ENCODE data around the gene RUNX2. TPM values are rescaled to one million over a fixed set of nuclear protein-coding genes. Genes with fewer than 3 reads are reported as not detected.

Gene RUNX2
- total RNA-seq, 1 experiment from 2014 or later: 13.7 TPM

- no peak for DNase-seq (ENCODE audit: low read depth)
Measured at GRCh38 chr6:45587229-45588060, 259.3 kb downstream of the RUNX2 start.

- no peak for DNase-seq (ENCODE audit: low read depth)
Measured at GRCh38 chr6:45589367-45589766, 261.2 kb downstream of the RUNX2 start.

GRCh38 chr6:45590226-45590625, 262.1 kb downstream of the RUNX2 start:
- peak; percentile 88 for DNase-seq (ENCODE audit: low read depth)

- DNase-seq (ENCODE audit: low read depth): peak; percentile 90
Measured at GRCh38 chr6:45590696-45591184, 262.6 kb downstream of the RUNX2 start.

- peak; percentile 75 for DNase-seq (ENCODE audit: low read depth)
Measured at GRCh38 chr6:45591306-45591705, 263.2 kb downstream of the RUNX2 start.

GRCh38 chr6:45591890-45592289, 263.8 kb downstream of the RUNX2 start:
- peak; percentile 24 for DNase-seq (ENCODE audit: low read depth)

GRCh38 chr6:45592991-45593390, 264.9 kb downstream of the RUNX2 start:
- peak; percentile 71 for DNase-seq (ENCODE audit: low read depth)

- DNase-seq (ENCODE audit: low read depth): no peak
Measured at GRCh38 chr6:45595010-45595851, 267.1 kb downstream of the RUNX2 start.

- DNase-seq (ENCODE audit: low read depth): no peak
Measured at GRCh38 chr6:45597424-45597823, 269.3 kb downstream of the RUNX2 start.

GRCh38 chr6:45599053-45599452, 270.9 kb downstream of the RUNX2 start:
- no peak for DNase-seq (ENCODE audit: low read depth)

GRCh38 chr6:45605971-45606370, 277.8 kb downstream of the RUNX2 start:
- DNase-seq (ENCODE audit: low read depth): no peak

- DNase-seq (ENCODE audit: low read depth): no peak
Measured at GRCh38 chr6:45606831-45607400, 278.8 kb downstream of the RUNX2 start.

GRCh38 chr6:45607798-45608197, 279.7 kb downstream of the RUNX2 start:
- DNase-seq (ENCODE audit: low read depth): peak; percentile 70

GRCh38 chr6:45608252-45608913, 280.3 kb downstream of the RUNX2 start:
- DNase-seq (ENCODE audit: low read depth): peak; percentile 83

GRCh38 chr6:45609141-45609638, 281.1 kb downstream of the RUNX2 start:
- peak; percentile 89 for DNase-seq (ENCODE audit: low read depth)

- DNase-seq (ENCODE audit: low read depth): no peak
Measured at GRCh38 chr6:45610374-45610773, 282.2 kb downstream of the RUNX2 start.

GRCh38 chr6:45610832-45611231, 282.7 kb downstream of the RUNX2 start:
- DNase-seq (ENCODE audit: low read depth): no peak

GRCh38 chr6:45611491-45611890, 283.4 kb downstream of the RUNX2 start:
- no peak for DNase-seq (ENCODE audit: low read depth)

- no peak for DNase-seq (ENCODE audit: low read depth)
Measured at GRCh38 chr6:45613656-45614055, 285.5 kb downstream of the RUNX2 start.

- peak; percentile 33 for DNase-seq (ENCODE audit: low read depth)
Measured at GRCh38 chr6:45614488-45615285, 286.6 kb downstream of the RUNX2 start.

- DNase-seq (ENCODE audit: low read depth): no peak
Measured at GRCh38 chr6:45616209-45616608, 288.1 kb downstream of the RUNX2 start.

Data from Daoy (cell line).